ENCODE results near the gene CD200. TPM values are rescaled to one million over a fixed set of nuclear protein-coding genes. Genes with fewer than 3 reads are reported as not detected.

The CD200 gene
- total and polyA plus RNA-seq, 9 of the 15 experiments (the other 6 are each of a cell fraction or from before 2014, with no cell fraction given): 0.13 TPM; not detected in 8

- TF ChIP-seq, protein P1, sequence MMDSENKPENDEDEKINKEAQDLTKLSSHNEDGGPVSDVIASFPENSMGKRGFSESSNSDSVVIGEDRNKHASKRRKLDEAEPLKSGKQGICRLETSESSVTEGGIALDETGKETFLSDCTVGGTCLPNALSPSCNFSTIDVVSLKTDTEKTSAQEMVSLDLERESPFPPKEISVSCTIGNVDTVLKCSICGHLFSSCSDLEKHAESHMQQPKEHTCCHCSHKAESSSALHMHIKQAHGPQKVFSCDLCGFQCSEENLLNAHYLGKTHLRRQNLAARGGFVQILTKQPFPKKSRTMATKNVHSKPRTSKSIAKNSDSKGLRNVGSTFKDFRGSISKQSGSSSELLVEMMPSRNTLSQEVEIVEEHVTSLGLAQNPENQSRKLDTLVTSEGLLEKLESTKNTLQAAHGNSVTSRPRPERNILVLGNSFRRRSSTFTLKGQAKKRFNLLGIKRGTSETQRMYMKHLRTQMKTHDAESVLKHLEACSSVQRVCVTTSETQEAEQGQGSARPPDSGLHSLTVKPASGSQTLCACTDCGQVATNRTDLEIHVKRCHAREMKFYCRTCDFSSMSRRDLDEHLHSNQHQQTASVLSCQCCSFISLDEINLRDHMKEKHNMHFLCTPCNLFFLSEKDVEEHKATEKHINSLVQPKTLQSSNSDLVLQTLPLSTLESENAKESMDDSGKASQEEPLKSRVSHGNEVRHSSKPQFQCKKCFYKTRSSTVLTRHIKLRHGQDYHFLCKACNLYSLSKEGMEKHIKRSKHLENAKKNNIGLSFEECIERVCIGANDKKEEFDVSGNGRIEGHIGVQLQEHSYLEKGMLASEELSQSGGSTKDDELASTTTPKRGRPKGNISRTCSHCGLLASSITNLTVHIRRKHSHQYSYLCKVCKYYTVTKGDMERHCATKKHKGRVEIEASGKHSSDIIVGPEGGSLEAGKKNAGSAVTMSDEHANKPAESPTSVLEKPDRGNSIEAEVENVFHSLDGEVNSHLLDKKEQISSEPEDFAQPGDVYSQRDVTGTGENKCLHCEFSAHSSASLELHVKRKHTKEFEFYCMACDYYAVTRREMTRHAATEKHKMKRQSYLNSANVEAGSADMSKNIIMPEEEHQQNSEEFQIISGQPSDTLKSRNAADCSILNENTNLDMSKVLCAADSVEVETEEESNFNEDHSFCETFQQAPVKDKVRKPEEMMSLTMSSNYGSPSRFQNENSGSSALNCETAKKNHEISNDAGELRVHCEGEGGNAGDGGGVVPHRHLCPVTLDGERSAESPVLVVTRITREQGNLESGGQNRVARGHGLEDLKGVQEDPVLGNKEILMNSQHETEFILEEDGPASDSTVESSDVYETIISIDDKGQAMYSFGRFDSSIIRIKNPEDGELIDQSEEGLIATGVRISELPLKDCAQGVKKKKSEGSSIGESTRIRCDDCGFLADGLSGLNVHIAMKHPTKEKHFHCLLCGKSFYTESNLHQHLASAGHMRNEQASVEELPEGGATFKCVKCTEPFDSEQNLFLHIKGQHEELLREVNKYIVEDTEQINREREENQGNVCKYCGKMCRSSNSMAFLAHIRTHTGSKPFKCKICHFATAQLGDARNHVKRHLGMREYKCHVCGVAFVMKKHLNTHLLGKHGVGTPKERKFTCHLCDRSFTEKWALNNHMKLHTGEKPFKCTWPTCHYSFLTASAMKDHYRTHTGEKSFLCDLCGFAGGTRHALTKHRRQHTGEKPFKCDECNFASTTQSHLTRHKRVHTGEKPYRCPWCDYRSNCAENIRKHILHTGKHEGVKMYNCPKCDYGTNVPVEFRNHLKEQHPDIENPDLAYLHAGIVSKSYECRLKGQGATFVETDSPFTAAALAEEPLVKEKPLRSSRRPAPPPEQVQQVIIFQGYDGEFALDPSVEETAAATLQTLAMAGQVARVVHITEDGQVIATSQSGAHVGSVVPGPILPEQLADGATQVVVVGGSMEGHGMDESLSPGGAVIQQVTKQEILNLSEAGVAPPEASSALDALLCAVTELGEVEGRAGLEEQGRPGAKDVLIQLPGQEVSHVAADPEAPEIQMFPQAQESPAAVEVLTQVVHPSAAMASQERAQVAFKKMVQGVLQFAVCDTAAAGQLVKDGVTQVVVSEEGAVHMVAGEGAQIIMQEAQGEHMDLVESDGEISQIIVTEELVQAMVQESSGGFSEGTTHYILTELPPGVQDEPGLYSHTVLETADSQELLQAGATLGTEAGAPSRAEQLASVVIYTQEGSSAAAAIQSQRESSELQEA (IDR thresholded peaks at IDR 0.05; ENCODE audit: low read depth): no peak
- TF ChIP-seq BRD9 (IDR thresholded peaks at IDR 0.05; ENCODE audit: low read depth, partially characterized antibody) (no peak), ELK1 (CRISPR knock-in tag; IDR thresholded peaks at IDR 0.05) (no peak), USF1 (CRISPR knock-in tag; IDR thresholded peaks at IDR 0.05) (no peak), ZNF395 (CRISPR knock-in tag; IDR thresholded peaks at IDR 0.05) (no peak), HDAC6 (IDR thresholded peaks at IDR 0.05; ENCODE audit: low read depth, low read length) (no peak), SMAD4 (CRISPR knock-in tag; conservative IDR thresholded peaks at IDR 0.05) (no peak), RBM22 (IDR thresholded peaks at IDR 0.05; ENCODE audit: low read depth, low read length, poor library complexity, severe bottlenecking) (no peak), ZNF551 (CRISPR knock-in tag; IDR thresholded peaks at IDR 0.05) (no peak), RAD21 (CRISPR knock-in tag; conservative IDR thresholded peaks at IDR 0.05 in 1 of 2, IDR thresholded peaks at IDR 0.05 in 1 of 2) (peak in 1 of 2 experiments; percentile 48; a peak in 2 of 4 replicates), MAFG (tag; conservative IDR thresholded peaks at IDR 0.05) (peak; percentile 28; the same call in 1 of the 2 replicates), CHD4 (IDR thresholded peaks at IDR 0.05; ENCODE audit: insufficient read depth, insufficient replicate concordance, low read depth, low read length, poor library complexity, severe bottlenecking) (no peak), ZNF140 (CRISPR knock-in tag; IDR thresholded peaks at IDR 0.05) (no peak), THRAP3 (IDR thresholded peaks at IDR 0.05; ENCODE audit: borderline replicate concordance) (no peak)
These were observed 39.3 kb upstream of the CD200 start, which contains the start of gene SLC9C1 (continued) for GRCh38 chr3:112293368-112294321.

Measured in K562 (cell line).